Activated T-cell treated with anti-CD3 and anti-CD28 coated beads, Interleukin-2, amount 50 U/mL, for 4 hours (primary cell): Measurements from ENCODE around the gene CIAO3. TPM values are rescaled to one million over a fixed set of nuclear protein-coding genes. Genes with fewer than 3 reads are reported as not detected.
"Not testable (repeated sequence)": the region's sequence is repeated elsewhere in the genome, so short reads cannot be mapped to it uniquely, and the experiment has no call there.

Experiments used
- ATAC-seq, 2 donors: fragments of 200-7000 bp; cut with Tn5 transposase; one replicate each; pipeline ENCODE4 v1.10.0; 2021
- DNase-seq: peaks from one replicate; pipeline ENCODE4 v3.0.0-alpha.2; 2020
- H3K27me3 Mint-ChIP-seq: one replicate; pipeline ENCODE4 v1.8.0; 2021; ENCODE audit warnings: low read depth, mixed read lengths
- H3K36me3 Mint-ChIP-seq: one replicate; pipeline ENCODE4 v1.8.0; 2022; ENCODE audit warnings: mixed read lengths; ENCODE audit not compliant: insufficient read depth
- H3K4me1 Mint-ChIP-seq: one replicate; pipeline ENCODE4 v1.8.0; 2021; ENCODE audit warnings: low read depth, mixed read lengths
- H3K4me3 Mint-ChIP-seq: one replicate; pipeline ENCODE4 v1.8.0; 2021; ENCODE audit warnings: mild to moderate bottlenecking, moderate library complexity, mixed read lengths
- H3K9me3 Mint-ChIP-seq: one replicate; pipeline ENCODE4 v1.8.0; 2021; ENCODE audit warnings: mixed read lengths
- total RNA-seq, 3 donors: library from RNA; stranded (reverse); gene quantifications; one replicate each; pipeline ENCODE4 v1.2.1, GENCODE V29; 2021

The CIAO3 gene
- total RNA-seq, 3 donors from 2014 or later, result 30.1 to 39.5 (median 34.8) TPM

DNA sequence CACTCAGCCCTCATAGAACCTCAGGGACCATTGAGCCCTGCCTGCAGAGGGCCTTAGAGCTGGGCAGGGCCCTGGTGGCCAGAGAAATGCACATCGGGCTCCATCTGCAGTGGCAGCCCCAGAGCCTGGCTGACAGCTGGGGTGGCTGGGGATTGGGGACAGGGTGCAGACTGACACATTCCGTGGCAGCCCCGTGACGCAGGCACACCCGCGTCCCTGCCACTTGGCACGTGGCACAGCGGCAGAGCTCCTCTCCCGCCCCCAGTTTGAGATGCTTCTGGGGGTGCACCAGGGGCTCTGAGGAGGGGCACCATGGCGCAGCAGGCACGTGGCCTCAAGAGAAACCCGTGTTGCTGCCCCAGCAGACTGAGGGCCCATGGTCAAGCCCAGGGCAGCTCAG, 37.4 kb downstream of the CIAO3 start:
- ATAC-seq (no peak), DNase-seq (no peak)
- Mint-ChIP-seq H3K4me1 (peaks cover 12% of the 10 kb centered on the region), H3K36me3 (no peaks in the 10 kb centered on the region), H3K4me3 (no peak overlapping the region), H3K27me3 (peaks cover 41% of the 10 kb centered on the region), H3K9me3 (no peaks in the 10 kb centered on the region)

DNA sequence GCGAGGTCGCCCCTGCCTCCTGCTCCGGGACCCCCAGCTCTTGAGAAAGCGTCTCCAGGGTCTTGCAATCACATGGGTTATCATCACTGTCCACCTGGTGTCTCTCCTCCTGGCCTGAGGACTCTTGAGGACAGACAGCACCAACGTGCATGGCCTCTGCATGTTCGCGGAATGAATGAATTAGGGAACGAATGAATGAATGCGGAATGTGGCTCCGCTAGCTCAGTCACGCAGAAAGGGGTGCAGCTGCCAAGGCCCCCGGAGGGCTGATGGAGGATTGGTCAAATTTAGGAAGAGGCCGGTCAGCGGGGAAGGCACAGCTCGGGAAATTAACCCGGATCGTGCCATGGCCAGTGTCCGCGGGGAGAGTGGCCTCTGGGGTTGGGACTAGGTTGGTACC, 38.5 kb downstream of the CIAO3 start:
- Mint-ChIP-seq H3K27me3 (peaks cover 32% of the 10 kb centered on the region), H3K36me3 (no peaks in the 10 kb centered on the region), H3K4me1 (peaks cover 12% of the 10 kb centered on the region), H3K4me3 (no peak overlapping the region), H3K9me3 (no peaks in the 10 kb centered on the region)
- no peak for DNase-seq
- ATAC-seq, result no peak

DNA sequence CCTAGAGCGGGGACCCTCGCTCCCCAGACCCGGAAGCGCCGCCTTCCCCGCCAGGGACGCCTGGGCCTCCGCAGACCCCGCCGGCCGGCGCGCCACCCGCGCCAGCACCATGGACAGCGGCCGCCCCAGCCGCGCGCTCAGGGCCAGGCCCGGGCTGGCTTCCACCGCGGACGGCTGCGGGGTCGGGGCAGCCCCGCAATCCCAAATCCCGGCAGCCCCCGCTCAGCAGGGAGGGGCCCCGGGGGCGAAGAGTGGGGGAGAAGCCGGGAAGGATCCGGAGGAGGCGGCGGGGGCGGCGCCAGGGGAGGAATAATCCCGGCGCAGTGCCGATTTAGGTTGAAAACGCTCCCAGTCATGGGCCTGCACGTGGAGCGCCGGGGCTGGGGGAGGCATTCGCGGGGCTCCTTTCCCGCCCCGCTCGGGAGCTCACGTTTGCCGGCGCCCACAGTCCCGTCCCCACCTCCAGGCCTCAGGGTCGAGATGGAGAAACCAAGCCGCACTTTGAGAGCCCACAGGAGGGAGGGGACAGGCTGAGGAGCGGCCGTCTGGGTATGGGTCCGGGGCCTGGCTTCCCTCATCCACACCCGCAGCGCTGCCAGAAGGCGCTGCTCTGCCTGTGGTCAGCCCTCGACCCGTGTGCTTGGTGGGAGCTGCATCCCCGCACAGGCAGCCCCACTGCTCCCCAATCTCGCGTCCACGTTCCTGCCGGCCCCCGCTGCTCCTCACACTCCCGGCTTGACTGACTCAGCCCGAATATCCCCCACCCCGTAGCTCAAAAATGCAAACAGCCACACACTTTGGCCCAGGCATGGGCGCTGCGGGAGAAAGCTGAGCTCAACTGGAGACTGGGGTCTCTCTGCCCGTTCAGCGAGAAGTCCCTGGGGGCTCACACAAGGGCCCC, 39.9 kb downstream of the CIAO3 start:
- Mint-ChIP-seq H3K36me3 (no peaks in the 10 kb centered on the region), H3K4me1 (peaks cover 15% of the 10 kb centered on the region), H3K9me3 (no peaks in the 10 kb centered on the region), H3K27me3 (peaks cover 20% of the 10 kb centered on the region), H3K4me3 (no peak overlapping the region)
- peak; percentile 79 for ATAC-seq
- peak; percentile 48 for DNase-seq

DNA sequence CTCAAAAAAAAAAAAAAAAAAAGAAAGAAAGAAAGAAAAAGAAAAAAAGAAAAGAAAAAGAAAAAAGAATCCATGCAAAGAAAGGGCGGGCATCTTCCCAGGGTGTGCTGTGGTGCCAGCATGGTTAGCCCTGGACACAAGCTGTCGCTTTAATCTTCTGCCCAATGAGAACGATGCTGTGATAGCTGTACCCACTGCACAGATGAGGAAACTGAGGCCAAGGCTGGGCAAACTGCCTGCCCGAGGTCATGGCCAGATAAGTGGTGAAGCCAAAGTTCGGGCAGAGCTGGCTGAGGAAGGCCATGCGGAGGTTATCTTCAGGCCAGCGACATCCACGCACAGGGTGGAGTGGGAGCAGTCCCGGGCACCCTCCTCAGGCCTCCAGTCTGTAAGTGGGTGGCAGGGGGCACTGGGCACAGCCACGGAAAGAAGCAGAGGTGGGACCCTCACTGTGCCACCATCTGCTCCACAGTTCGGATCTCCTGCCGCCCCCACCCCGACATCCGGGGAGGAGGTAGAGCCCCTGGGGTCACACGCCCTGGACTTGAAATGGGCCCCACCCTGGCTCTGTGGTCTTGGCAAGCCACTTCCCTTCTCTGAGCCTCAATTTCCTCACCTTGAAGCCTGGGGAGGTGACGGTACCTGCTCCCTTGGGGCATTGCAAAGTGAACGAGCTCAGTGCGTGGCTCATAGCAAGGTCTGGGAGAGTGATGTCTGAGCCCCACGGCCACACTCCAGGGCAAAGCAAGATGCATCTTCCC, 41.7 kb downstream of the CIAO3 start:
- H3K36me3 Mint-ChIP-seq, result no peaks in the 10 kb centered on the region
- no peak overlapping the region for H3K4me3 Mint-ChIP-seq
- no peak for ATAC-seq
- peaks cover 20% of the 10 kb centered on the region for H3K27me3 Mint-ChIP-seq
- H3K4me1 Mint-ChIP-seq, result peaks cover 22% of the 10 kb centered on the region
- DNase-seq, result no peak
- H3K9me3 Mint-ChIP-seq, result no peaks in the 10 kb centered on the region

DNA sequence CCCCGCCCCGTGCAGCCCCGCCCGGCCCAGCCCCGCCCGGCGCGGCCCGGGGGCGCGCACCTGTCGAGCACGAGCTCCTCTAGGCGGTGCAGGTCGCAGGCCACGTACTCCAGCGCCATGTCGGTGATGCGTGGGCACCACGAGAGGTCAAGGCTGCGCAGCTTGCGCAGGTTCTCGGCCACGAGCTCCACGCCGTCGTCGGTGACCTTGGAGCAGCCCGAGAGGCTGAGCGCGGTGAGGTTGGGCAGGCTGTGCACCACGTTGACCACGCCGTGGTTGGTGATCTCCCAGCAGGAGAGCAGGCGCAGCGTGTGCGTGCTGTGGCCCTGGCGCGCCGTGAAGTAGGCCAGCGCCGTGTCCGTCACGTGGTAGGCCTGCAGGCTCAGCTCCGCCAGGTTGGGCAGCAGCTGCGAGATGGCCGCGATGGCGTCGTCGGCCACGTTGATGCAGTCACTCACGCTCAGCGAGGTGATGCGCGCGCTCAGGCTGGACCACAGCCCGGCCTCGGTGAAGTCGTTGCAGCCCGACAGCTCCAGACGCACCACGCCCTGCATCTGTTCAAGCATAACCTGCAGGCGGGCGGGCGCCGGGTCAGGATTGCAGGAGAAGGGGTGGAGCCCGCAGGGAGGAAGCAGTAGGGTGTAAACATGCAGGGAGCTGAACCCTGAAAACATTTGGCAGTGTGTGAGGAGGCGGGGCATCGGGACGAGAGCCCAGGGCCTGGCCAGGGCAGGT, 45.3 kb downstream of the CIAO3 start:
- peaks cover 4% of the 10 kb centered on the region for H3K27me3 Mint-ChIP-seq
- DNase-seq (peak; percentile 66), ATAC-seq (peak; percentile 77 to 81)
- H3K4me1 Mint-ChIP-seq, result peaks cover 27% of the 10 kb centered on the region
- H3K36me3 Mint-ChIP-seq, result no peaks in the 10 kb centered on the region
- H3K9me3 Mint-ChIP-seq, result no peaks in the 10 kb centered on the region
- peak overlapping the region; percentile 78 for H3K4me3 Mint-ChIP-seq

DNA sequence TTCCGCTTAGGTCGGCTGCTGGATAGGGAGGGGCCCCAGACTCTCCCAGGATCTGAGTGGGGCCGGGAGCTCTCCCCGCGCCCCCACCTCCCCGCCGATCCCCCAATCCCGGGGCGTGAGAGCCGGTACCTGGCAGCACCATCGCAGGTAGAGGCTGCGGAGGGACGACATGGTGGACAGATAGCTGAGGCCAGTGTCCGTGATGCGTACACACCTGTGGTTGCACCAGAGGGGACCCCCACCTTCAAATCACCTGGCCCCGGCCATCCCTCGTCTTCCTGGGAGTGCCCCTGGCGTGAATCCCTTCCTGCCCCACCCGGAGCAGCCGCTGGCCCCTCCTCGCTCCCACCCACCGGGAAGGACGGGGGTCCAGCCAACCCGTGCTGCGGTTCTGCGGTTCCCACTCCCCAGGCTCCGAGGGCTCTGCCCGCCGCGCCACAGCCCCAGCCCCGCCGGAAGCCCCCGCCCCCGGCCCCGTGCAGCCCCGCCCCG, 45.9 kb downstream of the CIAO3 start:
- H3K27me3 Mint-ChIP-seq, result peaks cover 2% of the 10 kb centered on the region
- DNase-seq (no peak), ATAC-seq (no peak)
- H3K36me3 Mint-ChIP-seq, result no peaks in the 10 kb centered on the region
- peak overlapping the region; percentile 46 for H3K4me3 Mint-ChIP-seq
- no peaks in the 10 kb centered on the region for H3K9me3 Mint-ChIP-seq
- peaks cover 28% of the 10 kb centered on the region for H3K4me1 Mint-ChIP-seq

DNA sequence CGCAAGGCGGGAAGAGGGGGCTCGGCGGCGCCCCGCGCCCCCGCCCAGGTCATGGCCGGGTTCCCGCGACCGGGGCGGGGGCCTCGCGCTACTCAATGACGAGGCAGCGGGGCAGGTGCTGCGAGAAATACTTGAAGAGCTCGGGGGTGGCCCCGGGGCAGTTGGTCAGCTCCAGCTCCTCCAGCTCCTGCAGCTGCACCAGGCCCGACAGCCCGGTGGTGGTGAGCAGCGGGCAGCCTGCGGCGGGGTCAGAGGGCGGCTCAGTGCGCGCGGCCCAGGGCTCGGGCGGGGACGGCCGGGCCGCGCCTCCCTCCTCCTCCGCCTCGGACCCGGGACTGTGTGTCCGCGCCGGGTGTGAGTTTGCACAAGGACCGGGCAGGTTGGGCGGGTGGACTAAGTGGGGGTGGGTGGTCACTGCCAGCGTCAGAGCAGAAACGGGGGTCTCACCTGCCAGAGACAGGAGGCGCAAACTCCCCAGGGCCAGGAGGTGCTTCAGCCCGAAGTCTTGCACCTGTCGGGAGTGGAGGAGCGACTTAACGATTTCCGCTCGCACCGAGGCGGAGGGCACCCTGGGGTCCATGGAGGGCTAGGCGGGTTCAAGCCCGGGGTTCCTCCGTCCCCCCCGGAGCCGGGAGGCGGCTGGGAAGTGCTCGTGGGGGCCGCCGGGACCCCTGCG, 46.5 kb downstream of the CIAO3 start:
- Mint-ChIP-seq H3K9me3 (no peaks in the 10 kb centered on the region), H3K36me3 (no peaks in the 10 kb centered on the region), H3K4me3 (peak overlapping the region; percentile 55), H3K4me1 (peaks cover 29% of the 10 kb centered on the region), H3K27me3 (peaks cover 2% of the 10 kb centered on the region)
- DNase-seq (no peak), ATAC-seq (no peak)

DNA sequence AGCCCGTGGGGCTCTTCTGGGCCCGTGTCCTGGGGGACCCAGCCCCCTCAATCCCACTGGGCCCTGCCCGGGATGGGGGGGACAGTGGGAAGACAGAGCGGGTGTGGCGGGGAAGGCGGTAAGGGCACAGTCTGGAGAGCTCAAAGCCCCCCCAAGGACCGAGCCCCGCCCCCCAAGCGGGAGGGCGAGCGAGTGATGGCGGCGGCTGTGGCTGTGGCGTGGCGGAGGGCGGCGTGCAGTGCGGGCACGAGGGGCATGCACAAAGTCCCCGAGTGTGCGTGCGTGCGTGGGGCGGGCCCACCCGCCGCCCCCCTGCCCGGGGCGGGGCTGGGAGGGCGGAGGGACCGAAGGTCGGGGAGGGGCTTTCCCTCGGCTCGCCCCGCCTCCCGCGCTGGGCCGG, 47.0 kb downstream of the CIAO3 start:
- Mint-ChIP-seq H3K9me3 (no peaks in the 10 kb centered on the region), H3K36me3 (no peaks in the 10 kb centered on the region), H3K27me3 (peaks cover 2% of the 10 kb centered on the region), H3K4me3 (no peak overlapping the region), H3K4me1 (peaks cover 31% of the 10 kb centered on the region)
- no peak for ATAC-seq
- DNase-seq, result peak; percentile 37

DNA sequence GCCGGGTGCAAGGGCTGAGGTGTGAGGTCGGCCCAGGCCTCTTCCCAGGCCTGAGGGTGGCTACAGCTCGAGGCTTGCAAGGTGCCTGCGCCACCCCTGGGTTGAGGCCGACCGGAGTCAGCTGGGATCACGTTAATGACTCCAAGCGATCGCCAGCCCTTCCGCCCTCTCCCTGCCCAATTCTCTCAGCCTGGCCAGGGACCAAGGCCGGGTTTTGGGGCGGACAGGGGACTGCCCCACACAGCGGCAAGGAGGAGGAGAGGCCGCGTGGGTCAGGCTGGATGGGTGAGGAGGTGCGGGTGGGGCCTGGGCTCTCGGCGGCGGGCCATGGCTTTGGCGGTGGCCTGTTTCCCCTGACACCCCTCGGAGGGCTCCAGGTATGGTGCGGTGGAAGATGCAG, 47.4 kb downstream of the CIAO3 start:
- Mint-ChIP-seq H3K36me3 (no peaks in the 10 kb centered on the region), H3K4me1 (peaks cover 32% of the 10 kb centered on the region)

DNA sequence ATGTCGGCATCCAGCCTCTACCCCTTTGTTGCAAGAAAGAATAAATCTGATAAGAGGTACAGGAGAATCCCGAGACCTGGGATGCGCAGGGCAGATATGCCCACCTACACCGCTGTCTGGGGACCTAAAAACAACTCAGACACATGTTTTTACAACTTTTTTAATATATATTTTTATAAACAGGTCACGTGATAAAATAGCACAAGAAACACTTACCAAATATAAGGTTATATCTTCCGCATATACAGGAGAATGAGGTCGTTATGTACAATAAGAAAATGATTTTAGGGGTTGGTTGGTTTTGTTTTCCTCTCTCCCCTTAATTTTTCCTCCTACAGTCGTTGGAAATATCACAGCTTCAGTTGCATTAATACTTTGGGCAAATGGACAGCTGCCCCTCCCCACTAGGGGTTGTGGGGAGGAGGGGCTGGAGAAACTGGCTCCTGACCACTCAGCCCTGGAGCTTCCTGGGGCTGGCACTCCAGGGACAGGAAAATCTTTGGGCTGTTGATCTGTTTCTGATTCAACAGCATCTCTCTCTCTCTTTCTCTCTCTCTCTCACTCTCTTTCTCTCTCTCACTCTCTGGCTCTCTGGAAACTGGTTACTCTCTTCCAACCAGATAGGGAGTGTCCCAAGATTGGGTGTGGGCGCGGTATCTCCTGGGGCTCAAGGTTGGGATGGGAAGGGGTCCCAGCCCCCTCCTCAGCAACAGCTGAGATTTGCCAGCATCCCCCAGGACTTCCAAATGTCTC, 48.3 kb downstream of the CIAO3 start:
- no peaks in the 10 kb centered on the region for H3K36me3 Mint-ChIP-seq
- H3K4me3 Mint-ChIP-seq, result peak overlapping the region; percentile 45
- H3K9me3 Mint-ChIP-seq, result no peaks in the 10 kb centered on the region
- peaks cover 32% of the 10 kb centered on the region for H3K4me1 Mint-ChIP-seq
- DNase-seq, result no peak
- H3K27me3 Mint-ChIP-seq, result peaks cover 2% of the 10 kb centered on the region
- no peak for ATAC-seq

More for the DNA sequence above, 47.4 kb downstream of the CIAO3 start:
- ATAC-seq, result no peak
- peaks cover 2% of the 10 kb centered on the region for H3K27me3 Mint-ChIP-seq
- no peak overlapping the region for H3K4me3 Mint-ChIP-seq
- no peak for DNase-seq
- H3K9me3 Mint-ChIP-seq, result no peaks in the 10 kb centered on the region

DNA sequence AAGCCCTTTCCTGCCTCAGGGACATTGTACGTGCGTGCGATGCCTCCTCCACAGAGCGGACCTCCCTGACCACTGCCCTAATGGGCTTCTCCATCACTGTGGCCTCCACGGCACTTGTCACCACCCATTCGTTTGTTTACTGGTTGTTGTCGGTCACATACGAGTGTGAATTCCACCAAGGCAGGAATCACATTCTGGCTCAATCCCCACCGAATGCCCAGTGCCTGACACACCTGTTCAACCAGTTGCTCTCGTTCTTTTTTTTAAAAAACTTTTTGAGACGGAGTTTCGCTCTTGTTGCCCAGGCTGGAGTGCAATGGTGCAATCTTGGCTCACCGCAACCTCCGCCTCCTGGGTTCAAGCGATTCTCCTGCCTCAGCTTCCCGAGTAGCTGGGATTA, 49.6 kb downstream of the CIAO3 start:
- H3K9me3 Mint-ChIP-seq, DNase-seq, ATAC-seq, H3K27me3 Mint-ChIP-seq, H3K36me3 Mint-ChIP-seq: not testable (repeated sequence)
- H3K4me1 Mint-ChIP-seq, result peaks cover 28% of the 10 kb centered on the region
- H3K4me3 Mint-ChIP-seq, result peak overlapping the region; percentile 62

DNA sequence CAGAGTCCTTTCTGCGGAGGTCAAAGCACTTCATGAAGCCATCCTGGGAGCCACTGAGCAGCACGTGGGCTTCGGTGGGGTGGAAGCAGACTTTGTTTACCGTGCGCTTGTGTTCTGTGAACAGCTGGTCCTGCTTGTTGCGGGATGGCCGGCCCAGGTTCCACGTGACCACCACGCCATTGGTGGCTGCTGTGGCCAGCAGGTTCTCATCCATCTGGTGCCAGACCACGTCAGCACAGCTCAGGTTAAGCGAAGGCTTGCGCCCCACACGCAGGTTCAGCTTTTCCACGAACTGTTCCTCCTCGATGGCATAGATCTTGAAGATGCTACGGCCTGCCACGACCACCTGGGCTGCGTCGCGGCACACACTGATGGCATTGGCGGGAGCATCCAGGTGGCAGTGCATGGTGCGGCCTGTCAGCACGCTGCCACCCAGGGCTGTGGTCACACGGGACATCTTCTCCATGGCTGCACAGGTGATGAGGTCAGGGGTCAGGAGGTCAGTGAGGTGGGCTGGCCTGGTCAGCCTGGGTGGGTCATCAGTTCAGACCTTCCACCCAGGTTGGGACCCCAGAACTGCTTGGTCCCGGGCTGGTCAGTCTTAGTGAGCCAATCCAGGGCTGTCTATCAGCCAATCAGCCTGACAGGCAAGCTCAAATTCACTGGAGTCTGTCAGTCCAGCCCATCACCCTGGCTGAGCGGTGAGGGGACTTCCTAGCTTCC, 51.5 kb downstream of the CIAO3 start:
- DNase-seq (no peak), ATAC-seq (no peak)
- Mint-ChIP-seq H3K4me3 (peak overlapping the region; percentile 92), H3K36me3 (no peaks in the 10 kb centered on the region), H3K9me3 (no peaks in the 10 kb centered on the region), H3K4me1 (peaks cover 22% of the 10 kb centered on the region), H3K27me3 (no peaks in the 10 kb centered on the region)

DNA sequence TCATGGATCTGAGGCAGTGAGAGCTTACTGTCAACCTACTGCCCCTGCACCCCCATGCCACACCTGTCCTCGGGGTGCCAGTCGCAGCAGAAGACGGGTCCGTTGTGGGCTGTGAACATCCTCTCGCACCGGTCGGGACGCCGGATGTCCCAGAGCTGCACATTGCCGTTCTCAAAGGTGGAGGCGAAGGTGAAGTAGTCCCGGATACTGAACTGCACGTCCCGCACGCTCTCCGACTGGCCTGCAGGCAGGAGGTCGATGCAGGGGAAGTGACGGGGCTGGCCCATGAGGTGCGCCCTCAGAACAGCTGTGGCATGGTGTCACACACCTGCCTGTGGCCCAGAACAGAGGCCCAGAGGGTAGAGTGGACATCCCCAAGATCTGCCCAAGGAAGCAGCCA, 53.3 kb downstream of the CIAO3 start:
- peaks cover 22% of the 10 kb centered on the region for H3K4me1 Mint-ChIP-seq
- no peaks in the 10 kb centered on the region for H3K9me3 Mint-ChIP-seq
- H3K36me3 Mint-ChIP-seq, result peaks cover 2% of the 10 kb centered on the region
- DNase-seq (no peak), ATAC-seq (no peak)
- no peak overlapping the region for H3K4me3 Mint-ChIP-seq
- H3K27me3 Mint-ChIP-seq, result no peaks in the 10 kb centered on the region
